Endodermal cell (in vitro differentiated cells): Measurements from ENCODE around the gene LAMA1. TPM values are rescaled to one million over a fixed set of nuclear protein-coding genes. Genes with fewer than 3 reads are reported as not detected.

Source experiments
- DNase-seq: peaks from one replicate; pipeline ENCODE4 v3.0.0-alpha.2; 2017
- H3K27ac ChIP-seq: 2 replicates; pipeline ENCODE4 v1.5.1; 2013; ENCODE audit warnings: mild to moderate bottlenecking, low read depth, low read length, moderate library complexity
- H3K27me3 ChIP-seq: 2 replicates; pipeline ENCODE4 v1.6.1; 2013; ENCODE audit warnings: mild to moderate bottlenecking, low read length, moderate library complexity; ENCODE audit not compliant: insufficient read depth, control insufficient read depth, poor library complexity, severe bottlenecking
- H3K36me3 ChIP-seq: 2 replicates; pipeline ENCODE4 v1.7.0; 2013; ENCODE audit warnings: mild to moderate bottlenecking, low read length, moderate library complexity; ENCODE audit not compliant: control insufficient read depth, insufficient read depth
- H3K4me1 ChIP-seq: one replicate; pipeline ENCODE4 v1.7.0; 2013; ENCODE audit warnings: low read length; ENCODE audit not compliant: control insufficient read depth, insufficient read depth
- H3K4me3 ChIP-seq: 2 replicates; pipeline ENCODE4 v1.5.1; 2013; ENCODE audit warnings: mild to moderate bottlenecking, low read length, moderate library complexity
- H3K9ac ChIP-seq: 2 replicates; pipeline ENCODE4 v1.6.1; 2013; ENCODE audit warnings: mild to moderate bottlenecking, low read length, moderate library complexity; ENCODE audit not compliant: poor library complexity, severe bottlenecking; ENCODE audit errors: extremely low read depth
- H3K9me3 ChIP-seq: 2 replicates; pipeline ENCODE4 v1.6.1; 2013; ENCODE audit warnings: mild to moderate bottlenecking, low read length, moderate library complexity; ENCODE audit not compliant: control insufficient read depth
- H3K27ac Mint-ChIP-seq: 2 replicates; pipeline ENCODE4 v1.8.0; 2020; ENCODE audit warnings: mixed read lengths
- H3K27me3 Mint-ChIP-seq: 2 replicates; pipeline ENCODE4 v1.8.0; 2021; ENCODE audit warnings: mild to moderate bottlenecking, mixed read lengths; ENCODE audit not compliant: insufficient read depth
- H3K36me3 Mint-ChIP-seq: 2 replicates; pipeline ENCODE4 v1.8.0; 2020; ENCODE audit warnings: low read depth, mixed read lengths
- H3K4me1 Mint-ChIP-seq: 2 replicates; pipeline ENCODE4 v1.8.0; 2020; ENCODE audit warnings: mixed read lengths
- H3K4me3 Mint-ChIP-seq: 2 replicates; pipeline ENCODE4 v1.8.0; 2020; ENCODE audit warnings: mild to moderate bottlenecking, moderate library complexity, mixed read lengths
- H3K9me3 Mint-ChIP-seq: 2 replicates; pipeline ENCODE4 v1.8.0; 2020; ENCODE audit warnings: mild to moderate bottlenecking, mixed read lengths
- CTCF ChIP-seq: fragments of 200-600 bp; sonication (generic); conservative IDR thresholded peaks from 2 replicates; pipeline ENCODE4 v1.5.0; 2021; ENCODE audit warnings: antibody characterized with exemption, mild to moderate bottlenecking
- WGBS, 2 experiments: methylation state at CpG; one replicate each; pipeline versions ENCODE4 v1.1.5 to v1.1.7; 2013; ENCODE audit warnings: missing lambda C conversion rate in 2 of 2, mixed read lengths in 1 of 2; ENCODE audit not compliant: insufficient coverage in 1 of 2, insufficient read length in 1 of 2; 5-methylcytosine and 5-hydroxymethylcytosine counted together
- total RNA-seq, 2 donors: library from RNA; stranded (reverse); fragmentation: NEBNext Ultra II Directional in 1 of 2; extraction: Animal tissue kit (Norgen Biotek cat#: 25700) in 1 of 2; gene quantifications; 2 replicates in 1 of 2; 3 replicates in 1 of 2; pipeline ENCODE4 v1.2.1, GENCODE V29; 2021

LAMA1 gene
- total RNA-seq, 2 donors from 2014 or later: 198 to 316 TPM

DNA sequence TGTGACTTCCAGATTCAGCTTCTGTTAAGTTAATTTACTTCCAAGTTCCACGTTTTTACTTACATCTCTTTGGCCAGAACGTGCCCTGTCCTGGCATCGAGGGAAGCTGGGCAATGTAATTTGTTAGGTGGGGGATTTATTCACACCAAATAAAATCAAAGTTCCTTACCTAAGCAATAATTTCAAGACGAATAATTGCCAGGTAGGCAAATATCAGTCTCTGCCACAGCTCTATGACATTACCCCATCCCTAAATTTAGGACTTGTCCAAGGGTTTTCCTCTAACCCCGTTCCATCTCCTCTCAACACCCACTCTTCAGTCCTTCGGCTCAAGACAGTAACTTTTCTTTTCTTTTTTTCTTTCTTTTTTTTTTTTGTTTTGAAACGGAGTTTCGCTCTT lies 38.3 kb upstream of the LAMA1 start:
- TF ChIP-seq CTCF: no peak
- Histone ChIP-seq H3K9ac (no peak overlapping the region), H3K27me3 (peaks cover 26% of the 10 kb centered on the region), H3K36me3 (no peaks in the 10 kb centered on the region), H3K27ac (no peak overlapping the region), H3K4me3 (no peak overlapping the region), H3K9me3 (no peaks in the 10 kb centered on the region), H3K4me1 (peaks cover 12% of the 10 kb centered on the region)
- Mint-ChIP-seq H3K4me3 (no peak overlapping the region), H3K9me3 (no peaks in the 10 kb centered on the region), H3K4me1 (peaks cover 37% of the 10 kb centered on the region), H3K36me3 (no peaks in the 10 kb centered on the region), H3K27ac (no peak overlapping the region), H3K27me3 (peaks cover 29% of the 10 kb centered on the region)
- 83 to 94% methylated on average over 5 to 6 of the region's 8 CpGs for WGBS, 2 experiments
- no peak for DNase-seq

GRCh38 chr18:7155092-7155491 lies 37.5 kb upstream of the LAMA1 start:
- no peak overlapping the region for H3K27ac Mint-ChIP-seq
- no peaks in the 10 kb centered on the region for H3K36me3 Mint-ChIP-seq
- Histone ChIP-seq H3K9me3 (no peaks in the 10 kb centered on the region), H3K36me3 (no peaks in the 10 kb centered on the region), H3K27me3 (peaks cover 27% of the 10 kb centered on the region), H3K9ac (no peak overlapping the region), H3K4me1 (peaks cover 12% of the 10 kb centered on the region), H3K27ac (no peak overlapping the region), H3K4me3 (no peak overlapping the region)
- peaks cover 32% of the 10 kb centered on the region for H3K27me3 Mint-ChIP-seq
- TF ChIP-seq CTCF: no peak
- DNase-seq: no peak
- peaks cover 37% of the 10 kb centered on the region for H3K4me1 Mint-ChIP-seq
- no peaks in the 10 kb centered on the region for H3K9me3 Mint-ChIP-seq
- no peak overlapping the region for H3K4me3 Mint-ChIP-seq
- 97% methylated on average over 4 to 5 of the region's 5 CpGs for WGBS, 2 experiments

DNA sequence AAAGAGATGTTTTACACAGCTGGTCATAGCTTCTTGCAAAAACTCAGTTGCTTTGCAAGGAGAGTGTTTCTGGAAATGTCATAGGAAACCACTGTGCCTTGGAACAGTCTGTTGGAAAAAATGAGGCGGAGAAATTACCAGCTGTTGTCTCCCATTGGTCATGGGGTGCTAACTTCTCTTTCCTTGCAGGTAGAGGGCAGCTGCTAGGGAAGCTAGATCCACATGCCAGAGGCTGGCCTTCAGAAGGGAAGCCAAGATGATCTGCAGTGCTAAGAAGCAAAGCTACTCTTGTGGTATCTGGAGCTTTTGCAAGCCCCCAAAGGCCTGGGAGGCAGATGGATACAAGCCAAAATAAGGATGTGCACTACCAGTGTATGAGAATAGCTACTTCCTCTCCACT lies 34.8 kb upstream of the LAMA1 start:
- Mint-ChIP-seq H3K27me3 (peaks cover 35% of the 10 kb centered on the region), H3K27ac (no peak overlapping the region), H3K4me3 (no peak overlapping the region), H3K4me1 (peaks cover 36% of the 10 kb centered on the region), H3K36me3 (no peaks in the 10 kb centered on the region), H3K9me3 (no peaks in the 10 kb centered on the region)
- DNase-seq: no peak
- H3K4me1 ChIP-seq: peaks cover 6% of the 10 kb centered on the region
- TF ChIP-seq CTCF: peak; percentile 30
- H3K36me3 ChIP-seq: no peaks in the 10 kb centered on the region
- WGBS, 2 experiments: 80 to 94% methylated on average over 1 of the region's 1 CpG
- no peak overlapping the region for H3K4me3 ChIP-seq
- H3K9ac ChIP-seq: no peak overlapping the region
- H3K27ac ChIP-seq: no peak overlapping the region
- no peaks in the 10 kb centered on the region for H3K9me3 ChIP-seq
- H3K27me3 ChIP-seq: peaks cover 32% of the 10 kb centered on the region
